Adrenal gland (tissue), 12 donors: ENCODE results near the gene OR2W3. TPM values are rescaled to one million over a fixed set of nuclear protein-coding genes. Genes with fewer than 3 reads are reported as not detected.
"Not testable (repeated sequence)": the region's sequence is repeated elsewhere in the genome, so short reads cannot be mapped to it uniquely, and the experiment has no call there.

ENCODE experiments used
- DNase-seq, 7 donors: peaks; one replicate each; pipeline ENCODE4 v3.0.0-alpha.2; 2019 to 2020
- H3K27ac ChIP-seq, 5 donors: fragments of 200-600 bp; sonication (generic) in 4 of 5; 1 replicate in 3 of 5; 2 replicates in 2 of 5; pipeline versions ENCODE4 v1.5.1 to v1.8.0; 2016 to 2020; ENCODE audit warnings: mild to moderate bottlenecking in 1 of 5
- H3K27me3 ChIP-seq: fragments of 200-600 bp; 2 replicates; pipeline ENCODE4 v1.8.0; 2021
- H3K36me3 ChIP-seq, 2 donors: fragments of 200-600 bp; replicated peaks in 1 of 2; 1 replicate in 1 of 2; 2 replicates in 1 of 2; pipeline versions ENCODE4 v1.5.1 to v1.8.0; 2018 to 2022
- H3K4me1 ChIP-seq, 2 donors: fragments of 200-600 bp; replicated peaks in 1 of 2; 1 replicate in 1 of 2; 2 replicates in 1 of 2; pipeline versions ENCODE4 v1.5.1 to v1.8.0; 2018 to 2021
- H3K4me3 ChIP-seq, 4 donors: fragments of 200-600 bp; sonication (generic) in 3 of 4; one replicate each; pipeline ENCODE4 v1.5.1; 2016 to 2018
- H3K9me3 ChIP-seq, 3 donors: fragments of 200-600 bp; sonication (generic) in 1 of 3; replicated peaks in 1 of 3; 1 replicate in 2 of 3; 2 replicates in 1 of 3; pipeline versions ENCODE4 v1.5.1 to v1.8.0; 2016 to 2021
- CTCF ChIP-seq, 6 experiments: fragments of 450-650 bp in 4 of 6; fragments of 200-600 bp in 2 of 6; sonication (generic) in 1 of 6; IDR thresholded peaks; 1 replicate in 5 of 6; 2 replicates in 1 of 6; pipeline versions ENCODE4 v1.5.1 to v1.8.0; 2016 to 2021; ENCODE audit warnings: antibody characterized with exemption in 6 of 6, mild to moderate bottlenecking in 2 of 6, moderate library complexity in 1 of 6
- POLR2A ChIP-seq, 2 donors: fragments of 450-650 bp; IDR thresholded peaks; one replicate each; pipeline ENCODE4 v1.6.1; 2017; ENCODE audit warnings: antibody characterized with exemption in 2 of 2, mild to moderate bottlenecking in 2 of 2, moderate library complexity in 1 of 2
- WGBS, 4 donors: extraction: QIAGEN DNeasy Blood & Tissue Kit in 2 of 4; methylation state at CpG; one replicate each; pipeline versions ENCODE4 v1.1.5 to v1.1.7; 2013 to 2017; 5-methylcytosine and 5-hydroxymethylcytosine counted together
- intact Hi-C, 2 donors: fragments of 100-400 bp; cut with DNase I; formaldehyde crosslinking; loops; one replicate each; pipeline versions ENCODE4 v1.14.1 to v1.15.0; 2022 to 2023
- polyA plus RNA-seq, 3 donors: library from polyadenylated mRNA; stranded (reverse); fragments of 200-250 nt in 2 of 3; fragments of 350-450 nt in 1 of 3; fragmentation: Illumina TruSeq in 1 of 3; extraction: RNeasy Lipid Tissue Mini Kit (QIAGEN cat#74804) in 1 of 3; gene quantifications; one replicate each; pipeline ENCODE4 v1.2.3, GENCODE V29; 2013 to 2014
- total RNA-seq, 9 donors: library from RNA; depleted of rRNA in 4 of 9; stranded (reverse); fragments of >200 nt in 4 of 9; fragments of 120-200 nt in 1 of 9; fragmentation: NEBNext Ultra II Directional in 1 of 9; extraction: Animal tissue kit (Norgen Biotek cat#: 25700) in 1 of 9; gene quantifications; one replicate each; pipeline versions ENCODE4 v1.1.0 to v1.2.4, GENCODE V29; 2013 to 2023
- donor health status: healthy with polysubstance abuse.
- donor health status: Bipolar disorder and iron deficiency.
- donor health status: DM: yes; HTN: yes; CAD: no.
- donor health status: DM: no; HTN: no; CAD: no.
- donor health status: DM: no; HTN: no; CAD: no.
- donor health status: DM: yes; HTN: yes; CAD: no.

Gene OR2W3
- total and polyA plus RNA-seq, 12 donors = 0.20 to 2.5 (median 1.1) TPM; not detected in 8

- intact Hi-C loops = no loop called here
- WGBS, 4 donors = 85 to 95% (median 92%) methylated on average over 5 to 9 of the region's 9 CpGs
Observed at GRCh38 chr1:247935781-247936180, 40.4 kb downstream of the OR2W3 start.

DNA sequence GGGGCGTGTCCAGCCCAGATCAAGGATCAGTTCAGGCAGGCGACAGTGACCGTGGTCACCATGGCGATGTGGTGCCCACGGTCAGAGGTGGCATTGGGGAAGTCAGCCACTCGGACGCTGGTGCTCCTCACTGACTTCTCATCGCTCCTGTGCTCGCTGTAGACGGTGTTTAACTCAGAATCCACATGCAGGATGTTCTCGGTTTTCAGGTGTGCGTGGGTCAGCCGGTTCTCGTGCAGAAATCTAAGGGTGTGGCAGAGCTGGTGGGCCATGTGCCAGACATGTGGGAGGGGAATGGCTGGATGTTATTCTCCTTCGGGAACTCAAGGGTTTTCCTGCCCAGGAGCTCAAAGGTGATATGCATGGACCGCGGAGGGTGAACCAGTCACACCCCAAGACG lies 41.0 kb downstream of the OR2W3 start:
- no peaks in the 10 kb centered on the region for H3K27me3 ChIP-seq
- TF ChIP-seq CTCF (IDR thresholded peaks at IDR 0.05) = no peak
- no peak for TF ChIP-seq POLR2A (IDR thresholded peaks at IDR 0.05)
- H3K36me3 ChIP-seq = no peaks in the 10 kb centered on the region
- H3K4me3 ChIP-seq = no peak overlapping the region
- no peak for DNase-seq
- WGBS, 4 donors = 89 to 96% (median 93%) methylated on average over 18 of the region's 18 CpGs
- H3K9me3 ChIP-seq = no peaks in the 10 kb centered on the region
- H3K27ac ChIP-seq = no peak overlapping the region
- H3K4me1 ChIP-seq = no peaks in the 10 kb centered on the region
- intact Hi-C loops = no loop called here

More at GRCh38 chr1:247935781-247936180, 40.4 kb downstream of the OR2W3 start:
- Histone ChIP-seq H3K4me3 (no peak overlapping the region), H3K9me3 (no peaks in the 10 kb centered on the region), H3K4me1 (no peaks in the 10 kb centered on the region), H3K36me3 (no peaks in the 10 kb centered on the region), H3K27me3 (no peaks in the 10 kb centered on the region), H3K27ac (no peak overlapping the region)
- no peak for TF ChIP-seq POLR2A (IDR thresholded peaks at IDR 0.05)
- no peak for TF ChIP-seq CTCF (IDR thresholded peaks at IDR 0.05)
- DNase-seq = no peak

- peak; percentile 39 to 94 (median 62) for DNase-seq
- H3K36me3 ChIP-seq, H3K27me3 ChIP-seq, H3K9me3 ChIP-seq, intact Hi-C loops, H3K4me1 ChIP-seq: not testable (repeated sequence)
- H3K27ac ChIP-seq = peak overlapping the region in 1 of 5 donors; percentile 7
- TF ChIP-seq CTCF (IDR thresholded peaks at IDR 0.05) = peak in 4 of 6 experiments; percentile 37 to 85 (median 69)
- 5 to 23% (median 12%) methylated on average over 15 to 44 of the region's 44 CpGs for WGBS, 4 donors
- peak overlapping the region in 1 of 4 donors; percentile 59 for H3K4me3 ChIP-seq
Observed at GRCh38 chr1:247936965-247937734, 41.8 kb downstream of the OR2W3 start.

GRCh38 chr1:247942624-247943023 lies 47.2 kb downstream of the OR2W3 start:
- H3K4me1 ChIP-seq = no peaks in the 10 kb centered on the region
- 69 to 82% (median 77%) methylated on average over 6 of the region's 6 CpGs for WGBS, 4 donors
- no peaks in the 10 kb centered on the region for H3K9me3 ChIP-seq
- H3K27me3 ChIP-seq = no peaks in the 10 kb centered on the region
- no peak for DNase-seq
- TF ChIP-seq POLR2A (IDR thresholded peaks at IDR 0.05) (no peak), CTCF (IDR thresholded peaks at IDR 0.05) (no peak)
- H3K27ac ChIP-seq = no peak overlapping the region
- no peak overlapping the region for H3K4me3 ChIP-seq
- H3K36me3 ChIP-seq = no peaks in the 10 kb centered on the region
- intact Hi-C loops = no loop called here

Other genes starting within 250 kb of the OR2W3 start
- not detected for gene OR13G1, start 215.8 kb upstream of the OR2W3 start, total RNA-seq
- gene OR13G1, start 215.8 kb upstream of the OR2W3 start, polyA plus RNA-seq = not detected
- not detected for gene OR6F1, start 178.9 kb upstream of the OR2W3 start, total RNA-seq
- not detected for gene OR6F1, start 178.9 kb upstream of the OR2W3 start, polyA plus RNA-seq
- under 1 TPM in 2 of 9 donors, not detected in 7; 0.11 to 0.94 TPM for gene OR14K1, start 157.0 kb upstream of the OR2W3 start, total RNA-seq
- gene OR14K1, start 157.0 kb upstream of the OR2W3 start, polyA plus RNA-seq = not detected
- not detected for gene OR14A2, start 147.4 kb upstream of the OR2W3 start, total RNA-seq
- not detected for gene OR14A2, start 147.4 kb upstream of the OR2W3 start, polyA plus RNA-seq
- not detected for gene OR1C1, start 135.0 kb upstream of the OR2W3 start, total RNA-seq
- not detected for gene OR1C1, start 135.0 kb upstream of the OR2W3 start, polyA plus RNA-seq
- gene OR14A16, start 71.5 kb upstream of the OR2W3 start, total RNA-seq = not detected
- gene OR14A16, start 71.5 kb upstream of the OR2W3 start, polyA plus RNA-seq = not detected
- not detected for gene OR11L1, start 53.7 kb upstream of the OR2W3 start, total RNA-seq
- not detected for gene OR11L1, start 53.7 kb upstream of the OR2W3 start, polyA plus RNA-seq
- 1 to 10 TPM in 2 of 9 donors, under 1 TPM in 6, not detected in 1; 0.49 to 8.0 (median 0.68) TPM for gene TRIM58, start 38.4 kb upstream of the OR2W3 start, total RNA-seq
- under 1 TPM; 0.08 to 0.40 (median 0.10) TPM for gene TRIM58, start 38.4 kb upstream of the OR2W3 start, polyA plus RNA-seq
- not detected for gene OR2T8, start 24.7 kb downstream of the OR2W3 start, total RNA-seq
- gene OR2T8, start 24.7 kb downstream of the OR2W3 start, polyA plus RNA-seq = not detected
- gene OR2AJ1, start 29.3 kb downstream of the OR2W3 start, total RNA-seq = under 1 TPM in 1 of 9 donors, not detected in 8; 0.33 TPM
- not detected for gene OR2AJ1, start 29.3 kb downstream of the OR2W3 start, polyA plus RNA-seq
- gene OR2L8, start 53.3 kb downstream of the OR2W3 start, total RNA-seq = under 1 TPM in 1 of 9 donors, not detected in 8; 0.67 TPM
- gene OR2L8, start 53.3 kb downstream of the OR2W3 start, polyA plus RNA-seq = not detected
- under 1 TPM in 1 of 9 donors, not detected in 8; 0.39 TPM for gene OR2AK2, start 69.6 kb downstream of the OR2W3 start, total RNA-seq
- gene OR2AK2, start 69.6 kb downstream of the OR2W3 start, polyA plus RNA-seq = not detected
- gene OR2L5, start 118.1 kb downstream of the OR2W3 start, total RNA-seq = under 1 TPM in 2 of 9 donors, not detected in 7; 0.22 to 0.34 TPM
- gene OR2L5, start 118.1 kb downstream of the OR2W3 start, polyA plus RNA-seq = not detected
- gene OR2L2, start 134.5 kb downstream of the OR2W3 start, total RNA-seq = 1 to 10 TPM in 1 of 9 donors, under 1 TPM in 3, not detected in 5; 0.04 to 1.0 (median 0.39) TPM
- under 1 TPM in 1 of 3 donors, not detected in 2; 0.08 TPM for gene OR2L2, start 134.5 kb downstream of the OR2W3 start, polyA plus RNA-seq
- gene OR2L3, start 151.2 kb downstream of the OR2W3 start, total RNA-seq = under 1 TPM in 1 of 9 donors, not detected in 8; 0.17 TPM
- not detected for gene OR2L3, start 151.2 kb downstream of the OR2W3 start, polyA plus RNA-seq
- 1 to 10 TPM in 1 of 9 donors, under 1 TPM in 3, not detected in 5; 0.14 to 1.3 (median 0.37) TPM for gene OR2L13, start 199.6 kb downstream of the OR2W3 start, total RNA-seq
- gene OR2L13, start 199.6 kb downstream of the OR2W3 start, polyA plus RNA-seq = under 1 TPM; 0.07 to 0.46 (median 0.16) TPM
- not detected for gene OR2M5, start 249.6 kb downstream of the OR2W3 start, total RNA-seq
- not detected for gene OR2M5, start 249.6 kb downstream of the OR2W3 start, polyA plus RNA-seq